ENCODE results near the gene CDYL2.

GRCh38 chr16:80806289-80806688 lies 1.9 kb upstream of the CDYL2 start:
- no peak for TF ChIP-seq EZH2 (IDR thresholded peaks at IDR 0.05)
- no peak for TF ChIP-seq CTCF (IDR thresholded peaks at IDR 0.05)
